HepG2 (cell line): Measurements from ENCODE around the gene URM1. TPM values are rescaled to one million over a fixed set of nuclear protein-coding genes. Genes with fewer than 3 reads are reported as not detected.

Experiments used
- FOXA3 ChIP-seq: IDR thresholded peaks from 2 replicates; pipeline ENCODE4 v1.6.1; 2016; ENCODE audit warnings: missing genetic modification reagents, missing compliant biosample characterization
- HCFC1 ChIP-seq: fragments of 150-350 bp; IDR thresholded peaks from 2 replicates; pipeline ENCODE4 v1.6.1; 2014; ENCODE audit warnings: low read depth, low read length
- HOXD1 ChIP-seq: sonication (generic); formaldehyde crosslinking; IDR thresholded peaks from 2 replicates; pipeline ENCODE4 v1.5.0; 2020; ENCODE audit warnings: missing genetic modification reagents
- IRF1 ChIP-seq: sonication (generic); formaldehyde crosslinking; IDR thresholded peaks from 2 replicates; pipeline ENCODE4 v1.4.0; 2020; ENCODE audit warnings: low read depth, mild to moderate bottlenecking, missing genetic modification reagents
- JARID2 ChIP-seq: sonication (generic); formaldehyde crosslinking; IDR thresholded peaks from 2 replicates; pipeline ENCODE4 v1.8.1; 2023; ENCODE audit warnings: missing genetic modification reagents, inconsistent platforms; ENCODE audit not compliant: insufficient replicate concordance
- LRRFIP1 ChIP-seq: sonication (generic); formaldehyde crosslinking; conservative IDR thresholded peaks from 2 replicates; pipeline ENCODE4 v1.4.0; 2020; ENCODE audit warnings: missing genetic modification reagents
- RCOR2 ChIP-seq: IDR thresholded peaks from 2 replicates; pipeline ENCODE4 v1.6.1; 2016; ENCODE audit warnings: missing biosample characterization, missing genetic modification reagents
- RFXANK ChIP-seq: IDR thresholded peaks from 2 replicates; pipeline ENCODE4 v1.6.1; 2016
- TSC22D2 ChIP-seq: sonication (generic); formaldehyde crosslinking; IDR thresholded peaks from 2 replicates; pipeline ENCODE4 v1.5.1; 2020; ENCODE audit warnings: missing genetic modification reagents, mild to moderate bottlenecking, borderline replicate concordance
- ZC3H13 ChIP-seq: sonication (generic); formaldehyde crosslinking; IDR thresholded peaks from 2 replicates; pipeline ENCODE4 v1.8.1; 2023; ENCODE audit warnings: mild to moderate bottlenecking, missing genetic modification reagents, moderate library complexity
- ZMYM3 ChIP-seq: sonication (generic); formaldehyde crosslinking; IDR thresholded peaks from 2 replicates; pipeline ENCODE4 v1.5.1; 2020; ENCODE audit warnings: mild to moderate bottlenecking, missing genetic modification reagents
- ZNF12 ChIP-seq: sonication (generic); formaldehyde crosslinking; IDR thresholded peaks from 2 replicates; pipeline ENCODE4 v1.5.0; 2020; ENCODE audit warnings: missing genetic modification reagents
- ZNF318 ChIP-seq: sonication (generic); formaldehyde crosslinking; IDR thresholded peaks from 2 replicates; pipeline ENCODE4 v1.4.0; 2020; ENCODE audit warnings: mild to moderate bottlenecking, missing genetic modification reagents
- ZNF33A ChIP-seq: sonication (generic); formaldehyde crosslinking; IDR thresholded peaks from 2 replicates; pipeline ENCODE4 v1.5.1; 2020; ENCODE audit warnings: missing genetic modification reagents, mild to moderate bottlenecking, moderate library complexity, borderline replicate concordance
- ZNF451 ChIP-seq: sonication (generic); formaldehyde crosslinking; IDR thresholded peaks from 2 replicates; pipeline ENCODE4 v1.5.0; 2020; ENCODE audit warnings: mild to moderate bottlenecking, missing genetic modification reagents
- ZNF543 ChIP-seq: sonication (generic); formaldehyde crosslinking; IDR thresholded peaks from 2 replicates; pipeline ENCODE4 v1.4.0; 2020; ENCODE audit warnings: mild to moderate bottlenecking, missing genetic modification reagents
- ZNF614 ChIP-seq: IDR thresholded peaks from 2 replicates; pipeline ENCODE4 v1.6.1; 2018; ENCODE audit warnings: missing biosample characterization, missing genetic modification reagents, inconsistent platforms, borderline replicate concordance
- ZNF879 ChIP-seq: sonication (generic); formaldehyde crosslinking; IDR thresholded peaks from 2 replicates; pipeline ENCODE4 v1.8.1; 2023; ENCODE audit warnings: missing genetic modification reagents
- polyA plus RNA-seq, 8 experiments: library from polyadenylated mRNA; depleted of rRNA in 3 of 8; stranded (reverse) in 7 of 8; unstranded in 1 of 8; fragments of >200 nt; fragmentation: Illumina TruSeq in 4 of 8; extraction: Trizol in 4 of 8; gene quantifications; 2 replicates each; pipeline versions ENCODE4 v1.2.1 to v1.2.3, GENCODE V29; 2011 to 2016; ENCODE audit warnings: low read depth in 4 of 8, missing spikeins in 1 of 8, mixed read lengths in 1 of 8; ENCODE audit not compliant: insufficient read depth in 1 of 8
- total RNA-seq, 5 experiments: library from RNA; depleted of rRNA; stranded (reverse); fragments of >200 nt; fragmentation: Illumina TruSeq; extraction: Trizol; gene quantifications; 2 replicates each; pipeline ENCODE4 v1.2.3, GENCODE V29; 2016; ENCODE audit warnings: low read depth in 1 of 5
- TF ChIP-seq, protein P1 (sequence below): sonication (generic); IDR thresholded peaks from 2 replicates; pipeline ENCODE4 v1.6.1; 2016; ENCODE audit warnings: low read depth, borderline replicate concordance

URM1 gene
- total and polyA plus RNA-seq, 2 of the 13 experiments (the other 11 are each of a cell fraction or from before 2014, with no cell fraction given) = 37.1 to 41.3 TPM

DNA sequence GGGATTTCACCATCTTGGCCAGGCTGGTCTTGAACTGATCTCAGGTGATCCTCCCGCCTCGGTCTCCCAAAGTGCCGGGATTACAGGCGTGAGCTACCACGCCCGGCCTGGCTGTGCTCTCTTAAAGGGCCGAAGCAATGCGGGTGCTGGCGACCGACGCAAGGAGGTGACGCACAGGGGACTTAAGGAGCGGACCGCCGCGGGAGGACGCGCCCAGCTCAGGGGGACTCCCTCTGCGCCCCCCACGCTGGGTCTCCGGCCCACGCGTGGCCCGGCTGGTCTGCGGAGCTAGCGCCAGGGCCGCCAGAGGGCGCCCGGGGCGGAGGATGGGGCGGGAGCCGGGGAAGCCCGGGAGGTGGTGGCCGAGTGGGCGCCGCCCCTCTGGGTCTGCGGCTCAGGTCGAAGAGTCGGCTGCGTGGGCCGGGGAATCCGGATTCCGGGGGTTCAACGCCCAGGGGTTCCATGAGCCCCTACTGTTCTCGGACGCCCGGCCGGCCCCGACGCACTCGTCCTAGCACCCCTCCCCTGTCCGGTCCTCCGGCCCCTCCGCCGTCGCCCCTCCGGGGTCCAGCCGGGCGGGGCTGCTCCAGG lies 49.0 kb downstream of the URM1 start (continued):
- no peak for TF ChIP-seq IRF1 (CRISPR knock-in tag)
- no peak for TF ChIP-seq HOXD1 (CRISPR knock-in tag)
- peak; percentile 47; the same call in 1 of the 2 replicates for TF ChIP-seq ZC3H13 (CRISPR knock-in tag)
- TF ChIP-seq ZNF451 (CRISPR knock-in tag) = no peak
- TF ChIP-seq ZNF879 (CRISPR knock-in tag) = no peak
- no peak for TF ChIP-seq HCFC1
- TF ChIP-seq RCOR2 = no peak
- TF ChIP-seq LRRFIP1 (CRISPR knock-in tag) = no peak
- TF ChIP-seq RFXANK = no peak
- no peak for TF ChIP-seq ZNF614 (CRISPR knock-in tag)
- no peak for TF ChIP-seq ZNF12 (CRISPR knock-in tag)
- TF ChIP-seq ZNF33A (CRISPR knock-in tag) = peak; percentile 70; the same call in 1 of the 2 replicates
- TF ChIP-seq ZNF543 (CRISPR knock-in tag) = no peak
- TF ChIP-seq FOXA3 (CRISPR knock-in tag) = peak; percentile 11; the same call in 1 of the 2 replicates
- TF ChIP-seq ZNF318 = no peak
- peak; percentile 30 for TF ChIP-seq JARID2
- TF ChIP-seq TSC22D2 = no peak
- no peak for TF ChIP-seq ZMYM3 (CRISPR knock-in tag)
- TF ChIP-seq, protein P1, sequence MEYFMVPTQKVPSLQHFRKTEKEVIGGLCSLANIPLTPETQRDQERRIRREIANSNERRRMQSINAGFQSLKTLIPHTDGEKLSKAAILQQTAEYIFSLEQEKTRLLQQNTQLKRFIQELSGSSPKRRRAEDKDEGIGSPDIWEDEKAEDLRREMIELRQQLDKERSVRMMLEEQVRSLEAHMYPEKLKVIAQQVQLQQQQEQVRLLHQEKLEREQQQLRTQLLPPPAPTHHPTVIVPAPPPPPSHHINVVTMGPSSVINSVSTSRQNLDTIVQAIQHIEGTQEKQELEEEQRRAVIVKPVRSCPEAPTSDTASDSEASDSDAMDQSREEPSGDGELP = no peak
